ENCODE measurements around the gene KLHL18.
A peak's percentile ranks its signal among the peaks of the same experiment; 100 is the strongest.

The KLHL18 gene

GRCh38 chr3:47374587-47374986 is 91.8 kb downstream of the KLHL18 start:
- Histone ChIP-seq H3K36me3 (ENCODE audit: control insufficient read depth, insufficient read depth, low read length) (no peaks in the 10 kb centered on the region), H3K9me3 (ENCODE audit: control insufficient read depth, insufficient read depth, low read length) (no peaks in the 10 kb centered on the region), H3K27me3 (ENCODE audit: control insufficient read depth, insufficient read depth, low read length) (no peaks in the 10 kb centered on the region), H3K4me3 (ENCODE audit: low read depth, low read length) (no peak overlapping the region), H3K9ac (ENCODE audit: low read depth, low read length) (no peak overlapping the region), H3K4me1 (ENCODE audit: control insufficient read depth, insufficient read depth, low read length) (peaks cover 5% of the 10 kb centered on the region)

- Histone ChIP-seq H3K27me3 (ENCODE audit: control insufficient read depth, insufficient read depth, low read length) (no peaks in the 10 kb centered on the region), H3K36me3 (ENCODE audit: control insufficient read depth, insufficient read depth, low read length) (no peaks in the 10 kb centered on the region), H3K9me3 (ENCODE audit: control insufficient read depth, insufficient read depth, low read length) (no peaks in the 10 kb centered on the region), H3K4me1 (ENCODE audit: control insufficient read depth, insufficient read depth, low read length) (peaks cover 4% of the 10 kb centered on the region), H3K9ac (ENCODE audit: low read depth, low read length) (no peak overlapping the region), H3K4me3 (ENCODE audit: low read depth, low read length) (no peak overlapping the region)
These were observed 93.6 kb downstream of the KLHL18 start for GRCh38 chr3:47376393-47376792.

- H3K9ac ChIP-seq (ENCODE audit: low read depth, low read length), result no peak overlapping the region
- H3K4me1 ChIP-seq (ENCODE audit: control insufficient read depth, insufficient read depth, low read length), result no peaks in the 10 kb centered on the region
- no peaks in the 10 kb centered on the region for H3K9me3 ChIP-seq (ENCODE audit: control insufficient read depth, insufficient read depth, low read length)
- no peaks in the 10 kb centered on the region for H3K36me3 ChIP-seq (ENCODE audit: control insufficient read depth, insufficient read depth, low read length)
- no peak overlapping the region for H3K4me3 ChIP-seq (ENCODE audit: low read depth, low read length)
- H3K27me3 ChIP-seq (ENCODE audit: control insufficient read depth, insufficient read depth, low read length), result no peaks in the 10 kb centered on the region
These were observed 94.4 kb downstream of the KLHL18 start for GRCh38 chr3:47377186-47377585.

DNA sequence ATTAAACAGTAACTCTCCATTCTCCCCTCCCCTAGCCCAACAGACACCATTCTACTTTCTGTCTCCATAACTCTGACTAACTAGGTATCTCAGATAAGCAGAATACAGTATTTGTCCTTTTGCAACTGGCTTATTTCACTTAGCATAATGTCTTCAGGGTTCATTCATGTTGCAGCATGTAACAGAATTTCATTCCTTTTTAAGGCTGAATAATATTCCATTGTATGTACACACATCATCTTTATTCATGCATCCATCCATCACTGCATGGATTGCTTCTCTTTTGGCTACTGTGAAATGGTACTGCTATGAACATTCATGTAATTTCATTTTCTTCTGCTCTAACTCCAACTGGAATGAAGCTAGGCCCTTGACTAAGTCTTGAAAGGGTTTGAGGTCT is 96.1 kb downstream of the KLHL18 start:
- Histone ChIP-seq H3K36me3 (ENCODE audit: control insufficient read depth, insufficient read depth, low read length) (no peaks in the 10 kb centered on the region), H3K27me3 (ENCODE audit: control insufficient read depth, insufficient read depth, low read length) (no peaks in the 10 kb centered on the region), H3K4me3 (ENCODE audit: low read depth, low read length) (no peak overlapping the region), H3K9ac (ENCODE audit: low read depth, low read length) (no peak overlapping the region), H3K4me1 (ENCODE audit: control insufficient read depth, insufficient read depth, low read length) (no peaks in the 10 kb centered on the region), H3K9me3 (ENCODE audit: control insufficient read depth, insufficient read depth, low read length) (no peaks in the 10 kb centered on the region)

DNA sequence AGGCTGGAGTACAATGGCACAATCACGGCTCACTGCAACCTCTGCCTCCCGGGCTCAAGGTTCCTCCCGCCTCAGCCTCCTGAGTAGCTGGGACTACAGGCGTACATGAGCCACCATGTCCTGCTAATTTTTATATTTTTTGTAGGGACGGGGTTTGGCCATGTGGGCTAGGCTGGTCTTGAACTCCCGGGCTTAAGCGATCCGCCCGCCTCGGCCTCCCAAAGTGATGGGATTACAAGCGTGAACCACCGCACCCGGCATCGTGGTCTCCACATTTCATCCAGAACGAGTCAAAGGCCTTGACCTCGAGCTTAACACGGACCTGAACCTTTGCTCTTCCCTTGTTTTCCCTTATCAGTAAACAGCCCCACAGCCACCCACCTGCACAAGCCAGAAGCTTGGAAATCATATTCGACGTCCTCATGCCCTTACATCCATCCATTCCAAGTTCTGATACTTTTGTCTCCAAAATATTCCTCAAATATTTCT is 96.7 kb downstream of the KLHL18 start:
- Histone ChIP-seq H3K4me3 (ENCODE audit: low read depth, low read length) (peak overlapping the region; percentile 95), H3K4me1 (ENCODE audit: control insufficient read depth, insufficient read depth, low read length) (no peaks in the 10 kb centered on the region), H3K36me3 (ENCODE audit: control insufficient read depth, insufficient read depth, low read length) (no peaks in the 10 kb centered on the region), H3K9me3 (ENCODE audit: control insufficient read depth, insufficient read depth, low read length) (no peaks in the 10 kb centered on the region), H3K27me3 (ENCODE audit: control insufficient read depth, insufficient read depth, low read length) (no peaks in the 10 kb centered on the region), H3K9ac (ENCODE audit: low read depth, low read length) (no peak overlapping the region)

GRCh38 chr3:47380026-47380600 is 97.4 kb downstream of the KLHL18 start:
- H3K4me1 ChIP-seq (ENCODE audit: control insufficient read depth, insufficient read depth, low read length), result no peaks in the 10 kb centered on the region
- no peaks in the 10 kb centered on the region for H3K36me3 ChIP-seq (ENCODE audit: control insufficient read depth, insufficient read depth, low read length)
- H3K9ac ChIP-seq (ENCODE audit: low read depth, low read length), result peak overlapping the region; percentile 90
- H3K9me3 ChIP-seq (ENCODE audit: control insufficient read depth, insufficient read depth, low read length), result no peaks in the 10 kb centered on the region
- H3K4me3 ChIP-seq (ENCODE audit: low read depth, low read length), result peak overlapping the region; percentile 95
- H3K27me3 ChIP-seq (ENCODE audit: control insufficient read depth, insufficient read depth, low read length), result no peaks in the 10 kb centered on the region

DNA sequence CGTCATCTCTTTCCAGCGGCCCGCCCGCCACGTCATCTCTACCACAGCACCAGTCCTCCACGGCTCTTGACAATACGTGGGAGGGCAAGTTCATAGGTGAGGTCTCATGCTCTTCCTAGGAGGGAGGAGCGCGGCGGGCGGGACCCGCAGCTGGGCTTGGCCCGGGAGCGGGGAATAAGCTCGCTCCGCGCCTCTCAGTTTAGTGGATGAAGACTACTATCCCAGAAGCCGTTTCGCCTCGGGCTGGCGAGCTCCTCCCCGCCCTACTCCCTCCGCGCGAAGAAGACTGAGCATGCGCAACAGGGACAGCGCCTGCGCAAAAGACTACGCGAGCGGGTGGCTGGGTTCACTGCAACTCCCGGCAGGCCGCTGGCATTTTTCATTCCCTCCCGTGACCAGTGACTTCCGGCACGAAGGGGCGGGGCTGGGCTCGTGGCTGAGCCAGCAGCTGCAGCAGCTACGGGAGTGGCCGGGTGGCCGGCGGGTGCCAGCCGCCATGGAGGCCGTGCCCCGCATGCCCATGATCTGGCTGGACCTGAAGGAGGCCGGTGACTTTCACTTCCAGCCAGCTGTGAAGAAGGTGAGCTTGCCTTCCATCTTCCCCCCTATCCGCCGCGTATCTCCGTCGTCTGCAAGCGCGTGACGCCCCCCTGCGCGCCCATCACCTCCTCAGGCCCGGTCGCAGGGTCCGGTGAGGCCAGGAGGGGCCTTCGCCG is 98.0 kb downstream of the KLHL18 start, which contains the start of gene PTPN23:
PTPN23 (plus strand) TSS at position 421 of the 716 bp plus-strand sequence; CDS start at position 497, 76 bp downstream.
- no peaks in the 10 kb centered on the region for H3K4me1 ChIP-seq (ENCODE audit: control insufficient read depth, insufficient read depth, low read length)

DNA sequence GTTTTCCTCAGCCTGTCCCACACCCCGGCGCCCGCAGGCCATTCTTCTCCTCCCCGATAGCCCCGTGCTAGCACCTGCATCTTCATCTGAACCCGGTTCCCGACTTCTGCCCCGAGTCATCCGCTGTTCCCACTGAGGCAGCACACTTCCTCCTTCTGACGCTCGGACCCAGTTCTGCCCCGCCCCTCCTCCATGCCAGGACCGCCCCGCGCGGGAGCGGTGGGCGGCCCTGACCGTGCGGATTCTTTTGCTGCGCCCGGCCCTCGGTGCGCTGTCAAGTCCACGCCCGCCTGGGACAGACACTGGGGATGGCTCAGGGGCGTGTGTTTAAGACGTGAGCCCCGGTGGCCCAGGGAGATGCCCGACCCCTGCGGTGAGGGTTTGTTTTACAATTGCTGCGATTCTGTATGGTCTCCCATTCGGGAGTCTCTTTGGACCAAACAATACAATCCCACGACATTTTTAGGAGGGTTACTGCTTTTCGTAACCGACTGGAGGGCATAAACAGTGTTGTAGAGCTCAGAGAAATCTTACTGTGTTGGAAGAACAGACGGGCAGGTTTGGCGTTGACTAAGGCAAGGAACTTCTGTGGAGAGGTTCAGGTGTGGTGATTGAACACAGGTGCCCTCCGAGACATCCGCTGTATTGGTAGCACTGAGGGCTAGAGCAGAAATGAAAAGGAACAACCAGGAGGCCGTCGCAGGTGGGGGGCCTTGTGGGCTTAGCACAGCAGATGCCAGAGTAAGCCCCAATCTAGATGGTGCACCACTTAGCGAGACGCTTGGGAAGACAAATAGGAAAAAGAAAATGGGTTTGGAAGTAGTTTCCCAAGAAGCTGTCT is 98.8 kb downstream of the KLHL18 start:
- Histone ChIP-seq H3K9ac (ENCODE audit: low read depth, low read length) (peak overlapping the region; percentile 96), H3K27me3 (ENCODE audit: control insufficient read depth, insufficient read depth, low read length) (no peaks in the 10 kb centered on the region), H3K4me1 (ENCODE audit: control insufficient read depth, insufficient read depth, low read length) (no peaks in the 10 kb centered on the region)

More for the DNA sequence above, 98.0 kb downstream of the KLHL18 start, which contains the start of gene PTPN23:
- H3K4me3 ChIP-seq (ENCODE audit: low read depth, low read length), result peak within 1 kb of the TSS; percentile 95
- H3K36me3 ChIP-seq (ENCODE audit: control insufficient read depth, insufficient read depth, low read length), result no peaks in the 10 kb centered on the region
- no peaks in the 10 kb centered on the region for H3K9me3 ChIP-seq (ENCODE audit: control insufficient read depth, insufficient read depth, low read length)
- H3K27me3 ChIP-seq (ENCODE audit: control insufficient read depth, insufficient read depth, low read length), result no peaks in the 10 kb centered on the region
- H3K9ac ChIP-seq (ENCODE audit: low read depth, low read length), result peak within 1 kb of the TSS; percentile 96

DNA sequence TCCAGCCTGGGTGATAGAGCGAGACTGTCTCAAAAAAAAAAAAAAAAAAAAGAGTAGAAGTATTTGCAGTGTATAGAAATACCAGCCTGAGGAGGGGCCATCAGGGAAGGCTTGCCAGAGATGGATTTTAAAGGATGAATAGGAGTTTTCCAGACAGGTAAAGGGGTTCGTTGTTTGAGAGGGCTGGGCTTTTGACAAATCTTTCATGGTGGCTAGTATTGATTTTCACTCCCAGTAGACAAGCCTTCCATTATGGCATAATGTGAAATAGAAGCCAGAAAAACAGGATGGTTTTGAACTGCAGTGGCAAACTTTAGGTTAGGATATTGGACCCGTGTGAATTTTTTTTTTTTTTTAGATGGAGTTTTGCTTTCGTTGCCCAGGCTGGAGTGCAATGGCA is 101.7 kb downstream of the KLHL18 start:
- H3K4me1 ChIP-seq (ENCODE audit: control insufficient read depth, insufficient read depth, low read length), result no peaks in the 10 kb centered on the region
- H3K27me3 ChIP-seq (ENCODE audit: control insufficient read depth, insufficient read depth, low read length), result no peaks in the 10 kb centered on the region
- no peak overlapping the region for H3K4me3 ChIP-seq (ENCODE audit: low read depth, low read length)
- no peak overlapping the region for H3K9ac ChIP-seq (ENCODE audit: low read depth, low read length)
- H3K9me3 ChIP-seq (ENCODE audit: control insufficient read depth, insufficient read depth, low read length), result no peaks in the 10 kb centered on the region
- H3K36me3 ChIP-seq (ENCODE audit: control insufficient read depth, insufficient read depth, low read length), result peaks cover 3% of the 10 kb centered on the region

More for the DNA sequence above, 98.8 kb downstream of the KLHL18 start:
- Histone ChIP-seq H3K9me3 (ENCODE audit: control insufficient read depth, insufficient read depth, low read length) (no peaks in the 10 kb centered on the region), H3K4me3 (ENCODE audit: low read depth, low read length) (peak overlapping the region; percentile 95), H3K36me3 (ENCODE audit: control insufficient read depth, insufficient read depth, low read length) (no peaks in the 10 kb centered on the region)

- Histone ChIP-seq H3K4me3 (ENCODE audit: low read depth, low read length) (no peak overlapping the region), H3K27me3 (ENCODE audit: control insufficient read depth, insufficient read depth, low read length) (no peaks in the 10 kb centered on the region), H3K9ac (ENCODE audit: low read depth, low read length) (no peak overlapping the region), H3K9me3 (ENCODE audit: control insufficient read depth, insufficient read depth, low read length) (no peaks in the 10 kb centered on the region), H3K4me1 (ENCODE audit: control insufficient read depth, insufficient read depth, low read length) (no peaks in the 10 kb centered on the region), H3K36me3 (ENCODE audit: control insufficient read depth, insufficient read depth, low read length) (peaks cover 3% of the 10 kb centered on the region)
These were observed 102.3 kb downstream of the KLHL18 start for GRCh38 chr3:47385007-47385406.

GRCh38 chr3:47385796-47386195 is 103.1 kb downstream of the KLHL18 start:
- H3K9me3 ChIP-seq (ENCODE audit: control insufficient read depth, insufficient read depth, low read length), result no peaks in the 10 kb centered on the region
- H3K9ac ChIP-seq (ENCODE audit: low read depth, low read length), result no peak overlapping the region
- H3K4me3 ChIP-seq (ENCODE audit: low read depth, low read length), result no peak overlapping the region
- H3K4me1 ChIP-seq (ENCODE audit: control insufficient read depth, insufficient read depth, low read length), result no peaks in the 10 kb centered on the region
- H3K27me3 ChIP-seq (ENCODE audit: control insufficient read depth, insufficient read depth, low read length), result no peaks in the 10 kb centered on the region
- peaks cover 3% of the 10 kb centered on the region for H3K36me3 ChIP-seq (ENCODE audit: control insufficient read depth, insufficient read depth, low read length)
